GM23338 (cell line): Measurements from ENCODE around the gene FOXP1. TPM values are rescaled to one million over a fixed set of nuclear protein-coding genes. Genes with fewer than 3 reads are reported as not detected.

Source experiments
- ATAC-seq: fragments of 200-7000 bp; cut with Tn5 transposase; 3 replicates; pipeline ENCODE4 v1.9.1; 2020
- DNase-seq: peaks from one replicate; pipeline ENCODE4 v3.0.0-alpha.2; 2015; ENCODE audit warnings: low spot score
- H2AFZ ChIP-seq: fragments of 200-600 bp; sonication (generic); 2 replicates; pipeline ENCODE4 v1.8.0; 2016; ENCODE audit warnings: antibody characterized with exemption, mild to moderate bottlenecking, moderate library complexity
- H3F3A ChIP-seq: fragments of 200-600 bp; sonication (generic); replicated peaks from 2 replicates; pipeline ENCODE4 v1.8.0; 2017; ENCODE audit warnings: antibody characterized with exemption, mixed run types, low read depth
- H3K27ac ChIP-seq: fragments of 200-600 bp; sonication (generic); 2 replicates; pipeline ENCODE4 v1.6.1; 2016; ENCODE audit warnings: low read depth
- H3K27me3 ChIP-seq: fragments of 200-600 bp; sonication (generic); 2 replicates; pipeline ENCODE4 v1.8.0; 2016; ENCODE audit warnings: mild to moderate bottlenecking, mixed run types, moderate library complexity; ENCODE audit not compliant: insufficient read depth
- H3K36me3 ChIP-seq: fragments of 200-600 bp; sonication (generic); 2 replicates; pipeline ENCODE4 v1.8.0; 2016; ENCODE audit warnings: mild to moderate bottlenecking; ENCODE audit not compliant: insufficient read depth
- H3K4me1 ChIP-seq: fragments of 200-600 bp; sonication (generic); 2 replicates; pipeline ENCODE4 v1.8.0; 2016; ENCODE audit warnings: mild to moderate bottlenecking, moderate library complexity; ENCODE audit not compliant: insufficient read depth
- H3K4me2 ChIP-seq: fragments of 200-600 bp; sonication (generic); 2 replicates; pipeline ENCODE4 v1.7.1; 2017; ENCODE audit warnings: mixed run types
- H3K4me3 ChIP-seq: fragments of 200-600 bp; sonication (generic); 2 replicates; pipeline ENCODE4 v1.6.1; 2016; ENCODE audit warnings: mixed run types
- H3K79me2 ChIP-seq: fragments of 200-600 bp; sonication (generic); replicated peaks from 2 replicates; pipeline ENCODE4 v1.8.0; 2017; ENCODE audit warnings: mild to moderate bottlenecking; ENCODE audit not compliant: insufficient read depth
- H3K9me2 ChIP-seq: fragments of 200-600 bp; sonication (generic); 2 replicates; pipeline ENCODE4 v1.8.0; 2017; ENCODE audit not compliant: insufficient read depth
- H4K20me1 ChIP-seq: fragments of 200-600 bp; sonication (generic); replicated peaks from 2 replicates; pipeline ENCODE4 v1.8.0; 2017; ENCODE audit warnings: mild to moderate bottlenecking; ENCODE audit not compliant: insufficient read depth
- H3K27ac Mint-ChIP-seq: 2 replicates; pipeline ENCODE4 v1.8.0; 2020; ENCODE audit warnings: inconsistent platforms, mild to moderate bottlenecking, moderate library complexity, mixed read lengths
- H3K27me3 Mint-ChIP-seq: 3 replicates; pipeline ENCODE4 v1.8.0; 2022; ENCODE audit warnings: low read depth, mild to moderate bottlenecking, moderate library complexity, mixed read lengths, inconsistent platforms; ENCODE audit not compliant: insufficient read depth, poor library complexity
- H3K36me3 Mint-ChIP-seq: 3 replicates; pipeline ENCODE4 v1.8.0; 2021; ENCODE audit warnings: low read depth, mild to moderate bottlenecking, inconsistent platforms, moderate library complexity, mixed read lengths
- H3K4me1 Mint-ChIP-seq: 3 replicates; pipeline ENCODE4 v1.8.0; 2020; ENCODE audit warnings: mild to moderate bottlenecking, inconsistent platforms, mixed read lengths
- H3K4me3 Mint-ChIP-seq: 3 replicates; pipeline ENCODE4 v1.8.0; 2021; ENCODE audit warnings: moderate library complexity, mild to moderate bottlenecking, inconsistent platforms, mixed read lengths
- H3K9me3 Mint-ChIP-seq: 3 replicates; pipeline ENCODE4 v1.8.0; 2020; ENCODE audit warnings: moderate library complexity, mild to moderate bottlenecking, inconsistent platforms, mixed read lengths
- CREB1 ChIP-seq: fragments of 250-450 bp; sonication (Bioruptor Pico); IDR thresholded peaks from 2 replicates; pipeline ENCODE4 v1.5.0; 2020; ENCODE audit warnings: low read depth, mild to moderate bottlenecking, moderate library complexity
- EZH2phosphoT487 ChIP-seq: fragments of 200-600 bp; sonication (generic); IDR thresholded peaks from one replicate; pipeline ENCODE4 v1.8.1; 2018; ENCODE audit warnings: antibody characterized with exemption; ENCODE audit not compliant: unreplicated experiment
- REST ChIP-seq: IDR thresholded peaks from one replicate; pipeline ENCODE4 v1.6.1; 2018; ENCODE audit warnings: antibody characterized with exemption; ENCODE audit not compliant: unreplicated experiment
- STAT1 ChIP-seq: IDR thresholded peaks from one replicate; pipeline ENCODE4 v1.6.1; 2016; ENCODE audit warnings: antibody characterized with exemption; ENCODE audit not compliant: unreplicated experiment
- ZNF114 ChIP-seq: fragments of 250-450 bp; sonication (Bioruptor Pico); IDR thresholded peaks from 2 replicates; pipeline ENCODE4 v1.5.0; 2020; ENCODE audit warnings: mild to moderate bottlenecking, moderate library complexity
- ZNF462 ChIP-seq: fragments of 250-450 bp; sonication (Bioruptor Pico); IDR thresholded peaks from 2 replicates; pipeline ENCODE4 v1.5.0; 2020; ENCODE audit warnings: mild to moderate bottlenecking, moderate library complexity
- polyA plus RNA-seq: library from polyadenylated mRNA; unstranded; fragments of >200 nt; fragmentation: Nextera tagmentation; extraction: Ambion mirVana; gene quantifications from 2 replicates; pipeline ENCODE4 v1.2.1, GENCODE V29; 2016
- total RNA-seq: library from RNA; depleted of rRNA; stranded (reverse); fragments of >200 nt; shearing (Covaris generic); gene quantifications from 2 replicates; pipeline ENCODE4 v1.2.3, GENCODE V29; 2014
- TF ChIP-seq, protein P1 (sequence below), 2 experiments: fragments of 200-600 bp in 1 of 2; sonication (generic) in 1 of 2; conservative IDR thresholded peaks; 2 replicates each; pipeline versions ENCODE4 v1.5.1 to v1.6.1; 2016 to 2017; ENCODE audit warnings: antibody characterized with exemption in 2 of 2, low read depth in 2 of 2, mild to moderate bottlenecking in 2 of 2, moderate library complexity in 1 of 2

The FOXP1 gene
- total and polyA plus RNA-seq, 2 experiments from 2014 or later: 32.9 to 35.5 TPM

- Mint-ChIP-seq H3K9me3 (peaks cover 5% of the 10 kb centered on the region; the same call in 2 of the 3 replicates), H3K36me3 (peaks cover 11% of the 10 kb centered on the region; the same call in 2 of the 3 replicates), H3K27me3 (no peaks in the 10 kb centered on the region), H3K4me1 (peaks cover 26% of the 10 kb centered on the region), H3K4me3 (no peak overlapping the region), H3K27ac (no peak overlapping the region)
- Histone ChIP-seq H3K36me3 (no peaks in the 10 kb centered on the region), H3K4me3 (no peak overlapping the region), H3K4me2 (no peak overlapping the region), H3K9me2 (no peaks in the 10 kb centered on the region), H3F3A (no peaks in the 10 kb centered on the region), H2AFZ (no peak overlapping the region), H4K20me1 (no peaks in the 10 kb centered on the region), H3K79me2 (peaks cover 11% of the 10 kb centered on the region; the same call in 1 of the 2 replicates), H3K4me1 (no peaks in the 10 kb centered on the region), H3K27ac (no peak overlapping the region), H3K27me3 (no peaks in the 10 kb centered on the region)
- TF ChIP-seq, protein P1, sequence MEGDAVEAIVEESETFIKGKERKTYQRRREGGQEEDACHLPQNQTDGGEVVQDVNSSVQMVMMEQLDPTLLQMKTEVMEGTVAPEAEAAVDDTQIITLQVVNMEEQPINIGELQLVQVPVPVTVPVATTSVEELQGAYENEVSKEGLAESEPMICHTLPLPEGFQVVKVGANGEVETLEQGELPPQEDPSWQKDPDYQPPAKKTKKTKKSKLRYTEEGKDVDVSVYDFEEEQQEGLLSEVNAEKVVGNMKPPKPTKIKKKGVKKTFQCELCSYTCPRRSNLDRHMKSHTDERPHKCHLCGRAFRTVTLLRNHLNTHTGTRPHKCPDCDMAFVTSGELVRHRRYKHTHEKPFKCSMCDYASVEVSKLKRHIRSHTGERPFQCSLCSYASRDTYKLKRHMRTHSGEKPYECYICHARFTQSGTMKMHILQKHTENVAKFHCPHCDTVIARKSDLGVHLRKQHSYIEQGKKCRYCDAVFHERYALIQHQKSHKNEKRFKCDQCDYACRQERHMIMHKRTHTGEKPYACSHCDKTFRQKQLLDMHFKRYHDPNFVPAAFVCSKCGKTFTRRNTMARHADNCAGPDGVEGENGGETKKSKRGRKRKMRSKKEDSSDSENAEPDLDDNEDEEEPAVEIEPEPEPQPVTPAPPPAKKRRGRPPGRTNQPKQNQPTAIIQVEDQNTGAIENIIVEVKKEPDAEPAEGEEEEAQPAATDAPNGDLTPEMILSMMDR (conservative IDR thresholded peaks at IDR 0.05; ENCODE audit: low read depth in 2 of 2): no peak
- TF ChIP-seq EZH2phosphoT487 (no peak), STAT1 (no peak), ZNF114 (CRISPR knock-in tag) (no peak)
- no peak for ATAC-seq
- no peak for DNase-seq
Measured at GRCh38 chr3:71025010-71025409, 558.5 kb downstream of the FOXP1 start.

DNA sequence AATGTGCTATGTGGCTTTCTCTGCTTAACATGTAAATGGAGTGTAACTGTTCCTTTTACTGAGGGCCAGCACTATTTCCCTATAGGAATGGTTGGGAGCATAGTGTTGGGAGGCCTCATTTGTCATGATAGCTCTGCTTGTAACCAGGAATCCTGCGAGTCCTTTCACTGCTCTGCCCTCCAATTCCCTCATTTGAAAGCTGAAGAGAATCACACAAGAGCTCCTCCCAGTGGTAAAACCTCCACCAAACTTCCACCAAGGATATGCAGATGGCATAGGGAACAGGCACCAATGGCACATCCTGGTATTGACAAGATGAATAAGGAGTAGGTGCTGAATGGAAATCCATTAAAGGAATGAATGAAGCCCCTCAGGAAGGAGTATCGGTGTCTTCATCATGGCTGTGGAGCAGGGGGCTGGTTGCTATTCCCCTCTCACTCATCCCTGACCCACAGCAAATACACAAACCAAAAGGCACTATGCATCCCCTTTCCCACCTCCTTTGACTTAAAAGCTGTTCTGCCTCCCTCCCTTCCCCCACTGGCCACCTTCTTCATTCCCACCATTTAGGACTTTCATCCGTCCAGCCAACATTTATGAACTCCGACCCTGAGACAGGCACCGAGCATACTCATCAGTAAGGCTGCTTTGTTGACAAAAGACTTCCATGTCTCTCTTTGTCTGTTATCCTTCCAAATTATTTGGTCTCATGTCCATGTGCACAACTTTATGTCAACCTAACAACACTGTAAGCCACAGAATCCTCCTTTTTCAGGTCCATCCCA is 560.8 kb downstream of the FOXP1 start:
- Histone ChIP-seq H3K4me1 (no peaks in the 10 kb centered on the region), H3K27ac (no peak overlapping the region), H3K4me2 (no peak overlapping the region), H3K9me2 (no peaks in the 10 kb centered on the region), H4K20me1 (no peaks in the 10 kb centered on the region), H2AFZ (no peak overlapping the region), H3K4me3 (no peak overlapping the region), H3K27me3 (no peaks in the 10 kb centered on the region), H3K79me2 (peaks cover 11% of the 10 kb centered on the region; the same call in 1 of the 2 replicates), H3F3A (no peaks in the 10 kb centered on the region), H3K36me3 (no peaks in the 10 kb centered on the region)
- DNase-seq (peak; percentile 88), ATAC-seq (peak; percentile 92)
- no peak overlapping the region for H3K27ac Mint-ChIP-seq
- no peaks in the 10 kb centered on the region for H3K9me3 Mint-ChIP-seq
- no peaks in the 10 kb centered on the region; the same call in 2 of the 3 replicates for H3K36me3 Mint-ChIP-seq
- H3K4me3 Mint-ChIP-seq: no peak overlapping the region
- no peaks in the 10 kb centered on the region for H3K27me3 Mint-ChIP-seq
- H3K4me1 Mint-ChIP-seq: peaks cover 26% of the 10 kb centered on the region
- TF ChIP-seq CREB1 (CRISPR knock-in tag) (no peak), ZNF462 (CRISPR knock-in tag) (0 out of 2 replicates have a peak, but pooled peaks have one; percentile 29), REST (no peak)
